Measurements from ENCODE around the gene MYO5B. TPM values are rescaled to one million over a fixed set of nuclear protein-coding genes. Genes with fewer than 3 reads are reported as not detected.
"Not testable (repeated sequence)": the region's sequence is repeated elsewhere in the genome, so short reads cannot be mapped to it uniquely, and the experiment has no call there.

MYO5B gene
- total and polyA plus RNA-seq, 2 of the 4 experiments (the other 2 are of a cell fraction), result 0.24 to 0.54 TPM

GRCh38 chr18:49890041-49890440, 304.9 kb downstream of the MYO5B start:
- TF ChIP-seq, protein P1, sequence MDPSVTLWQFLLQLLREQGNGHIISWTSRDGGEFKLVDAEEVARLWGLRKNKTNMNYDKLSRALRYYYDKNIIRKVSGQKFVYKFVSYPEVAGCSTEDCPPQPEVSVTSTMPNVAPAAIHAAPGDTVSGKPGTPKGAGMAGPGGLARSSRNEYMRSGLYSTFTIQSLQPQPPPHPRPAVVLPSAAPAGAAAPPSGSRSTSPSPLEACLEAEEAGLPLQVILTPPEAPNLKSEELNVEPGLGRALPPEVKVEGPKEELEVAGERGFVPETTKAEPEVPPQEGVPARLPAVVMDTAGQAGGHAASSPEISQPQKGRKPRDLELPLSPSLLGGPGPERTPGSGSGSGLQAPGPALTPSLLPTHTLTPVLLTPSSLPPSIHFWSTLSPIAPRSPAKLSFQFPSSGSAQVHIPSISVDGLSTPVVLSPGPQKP (IDR thresholded peaks at IDR 0.05; ENCODE audit: borderline replicate concordance, low read depth, low read length), result no peak
- TF ChIP-seq POLR2A (IDR thresholded peaks at IDR 0.05; ENCODE audit: low read depth, low read length) (no peak), BHLHE40 (IDR thresholded peaks at IDR 0.05; ENCODE audit: low read depth, low read length) (no peak)
- Histone ChIP-seq H4K8ac (ENCODE audit: low read depth in 2 of 2, low read length in 2 of 2) (no peak overlapping the region), H3K4me2 (ENCODE audit: low read depth, low read length) (no peak overlapping the region), H2BK5ac (ENCODE audit: low read depth, low read length, poor library complexity, severe bottlenecking) (no peak overlapping the region), H4K20me1 (ENCODE audit: insufficient read depth, low read length) (no peaks in the 10 kb centered on the region), H3K56ac (ENCODE audit: extremely low read depth, insufficient read depth, low read length) (no peak overlapping the region), H3K9me1 (ENCODE audit: insufficient read depth, low read length) (peaks cover 3% of the 10 kb centered on the region; the same call in 1 of the 2 replicates), H3K79me1 (ENCODE audit: low read depth in 1 of 2, low read length in 2 of 2) (no peaks in the 10 kb centered on the region), H3K36me3 (ENCODE audit: control insufficient read depth, insufficient read depth, low read length) (no peaks in the 10 kb centered on the region), H3K9ac (ENCODE audit: low read depth, low read length) (no peak overlapping the region), H2BK120ac (ENCODE audit: low read depth, low read length) (no peak overlapping the region), H4K5ac (ENCODE audit: low read depth, low read length) (no peak overlapping the region), H3K18ac (ENCODE audit: low read depth, low read length) (no peak overlapping the region), H3K27me3 (ENCODE audit: control insufficient read depth, insufficient read depth, low read length) (peaks cover 3% of the 10 kb centered on the region), H4K91ac (ENCODE audit: insufficient read depth, low read depth, low read length) (no peak overlapping the region), H3K9me3 (ENCODE audit: control insufficient read depth, insufficient read depth, low read length) (no peaks in the 10 kb centered on the region), H2AFZ (replicated peaks; ENCODE audit: low read length, poor library complexity) (no peak overlapping the region), H3K27ac (ENCODE audit: insufficient read depth, low read length) (no peak overlapping the region), H3K4ac (ENCODE audit: low read depth, low read length) (no peak overlapping the region), H3K14ac (replicated peaks; ENCODE audit: low read depth, low read length) (no peak overlapping the region), H2BK20ac (ENCODE audit: low read depth, low read length) (no peak overlapping the region), H2AK5ac (ENCODE audit: low read depth, low read length) (no peak overlapping the region), H3K4me3 (ENCODE audit: insufficient read depth, low read depth, low read length) (no peak overlapping the region), H2AK9ac (replicated peaks; ENCODE audit: low read depth, low read length, poor library complexity) (no peak overlapping the region), H2BK15ac (ENCODE audit: low read depth, low read length) (no peak overlapping the region), H3K4me1 (ENCODE audit: control insufficient read depth, insufficient read depth, low read length) (no peaks in the 10 kb centered on the region), H3K23ac (ENCODE audit: low read depth, low read length) (no peak overlapping the region)
- in situ Hi-C loops (cut with MboI; ENCODE audit: low sequenced_read_pairs) (no loop called here), dilution Hi-C loops (cut with HindIII; ENCODE audit: low sequenced_read_pairs, unreplicated experiment) (no loop called here), intact Hi-C loops (cut with micrococcal nuclease) (no loop called here)
- BruUV-seq (replicated peaks), result no TSS peak
- ATAC-seq (ENCODE audit: low read depth) (no peak), DNase-seq (no peak)
- POLR2A ChIA-PET (ENCODE audit: unreplicated experiment), result no interaction called here
- CTCF ChIA-PET, result no interaction called here

GRCh38 chr18:49889552-49889951, 305.4 kb downstream of the MYO5B start:
- 0% methylated on average over 1 of the region's 2 CpGs; no CpG with 5 or more reads in 1 of the 2 experiments for WGBS, 2 experiments (ENCODE audit: extremely low coverage in 2 of 2, insufficient read length in 1 of 2)
- H2BK5ac ChIP-seq (ENCODE audit: low read depth, low read length, poor library complexity, severe bottlenecking); H2AFZ ChIP-seq (replicated peaks; ENCODE audit: low read length, poor library complexity); H3K79me1 ChIP-seq (ENCODE audit: low read depth in 1 of 2, low read length in 2 of 2); H3K4me2 ChIP-seq (ENCODE audit: low read depth, low read length); H2BK120ac ChIP-seq (ENCODE audit: low read depth, low read length); CTCF ChIA-PET; H3K4me1 ChIP-seq (ENCODE audit: control insufficient read depth, insufficient read depth, low read length); H2AK5ac ChIP-seq (ENCODE audit: low read depth, low read length); H3K4me3 ChIP-seq (ENCODE audit: insufficient read depth, low read depth, low read length); in situ Hi-C loops (cut with MboI; ENCODE audit: low sequenced_read_pairs); H4K8ac ChIP-seq (ENCODE audit: low read depth in 2 of 2, low read length in 2 of 2); DNase-seq; H3K9me1 ChIP-seq (ENCODE audit: insufficient read depth, low read length); BruUV-seq (replicated peaks); H2BK15ac ChIP-seq (ENCODE audit: low read depth, low read length); H3K36me3 ChIP-seq (ENCODE audit: control insufficient read depth, insufficient read depth, low read length); H3K18ac ChIP-seq (ENCODE audit: low read depth, low read length); POLR2A ChIA-PET (ENCODE audit: unreplicated experiment); H3K4ac ChIP-seq (ENCODE audit: low read depth, low read length); H4K91ac ChIP-seq (ENCODE audit: insufficient read depth, low read depth, low read length); ATAC-seq (ENCODE audit: low read depth); H3K27ac ChIP-seq (ENCODE audit: insufficient read depth, low read length); H3K9ac ChIP-seq (ENCODE audit: low read depth, low read length); H4K5ac ChIP-seq (ENCODE audit: low read depth, low read length); H3K27me3 ChIP-seq (ENCODE audit: control insufficient read depth, insufficient read depth, low read length); H2AK9ac ChIP-seq (replicated peaks; ENCODE audit: low read depth, low read length, poor library complexity); dilution Hi-C loops (cut with HindIII; ENCODE audit: low sequenced_read_pairs, unreplicated experiment); H3K9me3 ChIP-seq (ENCODE audit: control insufficient read depth, insufficient read depth, low read length); H3K56ac ChIP-seq (ENCODE audit: extremely low read depth, insufficient read depth, low read length); intact Hi-C loops (cut with micrococcal nuclease); H4K20me1 ChIP-seq (ENCODE audit: insufficient read depth, low read length); H3K23ac ChIP-seq (ENCODE audit: low read depth, low read length); H3K14ac ChIP-seq (replicated peaks; ENCODE audit: low read depth, low read length); H2BK20ac ChIP-seq (ENCODE audit: low read depth, low read length): not testable (repeated sequence)

Measured in IMR-90 (cell line).